CD4-positive, alpha-beta T cell treated with Interleukin-10 for 1 hour (primary cell): ENCODE data around the gene MLLT3.

Experiments used
- DNase-seq: peaks from one replicate; pipeline ENCODE4 v3.0.0-alpha.2; 2020

The MLLT3 gene

GRCh38 chr9:20407013-20407412 is 215.3 kb downstream of the MLLT3 start:
- no peak for DNase-seq

GRCh38 chr9:20406344-20406743 is 216.0 kb downstream of the MLLT3 start:
- DNase-seq, result no peak

GRCh38 chr9:20405616-20406015 is 216.7 kb downstream of the MLLT3 start:
- no peak for DNase-seq

- no peak for DNase-seq
Observed at GRCh38 chr9:20405078-20405477, 217.2 kb downstream of the MLLT3 start.

- DNase-seq, result no peak
Observed at GRCh38 chr9:20404192-20404813, 218.0 kb downstream of the MLLT3 start.

GRCh38 chr9:20403346-20403745 is 219.0 kb downstream of the MLLT3 start:
- peak; percentile 8 for DNase-seq

GRCh38 chr9:20402273-20402875 is 219.9 kb downstream of the MLLT3 start:
- DNase-seq, result no peak

- no peak for DNase-seq
Observed at GRCh38 chr9:20398536-20399338, 223.6 kb downstream of the MLLT3 start.

GRCh38 chr9:20397348-20397747 is 225.0 kb downstream of the MLLT3 start:
- DNase-seq, result no peak

- no peak for DNase-seq
Observed at GRCh38 chr9:20396509-20396908, 225.8 kb downstream of the MLLT3 start.

- no peak for DNase-seq
Observed at GRCh38 chr9:20395651-20396050, 226.6 kb downstream of the MLLT3 start.

GRCh38 chr9:20394969-20395368 is 227.3 kb downstream of the MLLT3 start:
- no peak for DNase-seq

- no peak for DNase-seq
Observed at GRCh38 chr9:20391208-20391607, 231.1 kb downstream of the MLLT3 start.

GRCh38 chr9:20390400-20390799 is 231.9 kb downstream of the MLLT3 start:
- DNase-seq, result no peak

GRCh38 chr9:20387062-20387461 is 235.2 kb downstream of the MLLT3 start:
- DNase-seq, result no peak

- no peak for DNase-seq
Observed at GRCh38 chr9:20384642-20385041, 237.7 kb downstream of the MLLT3 start.

- no peak for DNase-seq
Observed at GRCh38 chr9:20382460-20383071, 239.7 kb downstream of the MLLT3 start.

- DNase-seq, result no peak
Observed at GRCh38 chr9:20380546-20380945, 241.8 kb downstream of the MLLT3 start.

GRCh38 chr9:20379804-20380225 is 242.5 kb downstream of the MLLT3 start:
- DNase-seq, result no peak

- DNase-seq, result no peak
Observed at GRCh38 chr9:20378851-20379250, 243.4 kb downstream of the MLLT3 start.

- DNase-seq, result no peak
Observed at GRCh38 chr9:20377790-20378189, 244.5 kb downstream of the MLLT3 start.

- no peak for DNase-seq
Observed at GRCh38 chr9:20376731-20377375, 245.4 kb downstream of the MLLT3 start.

GRCh38 chr9:20376042-20376441 is 246.3 kb downstream of the MLLT3 start:
- no peak for DNase-seq
